ENCODE results near the gene RPTOR.

RPTOR gene

GRCh38 chr17:80855948-80856862 lies 311.6 kb downstream of the RPTOR start:
- DNase-seq: no peak

- no peak for DNase-seq
Observed at GRCh38 chr17:80856863-80857755, 312.5 kb downstream of the RPTOR start.

- no peak for DNase-seq
Observed at GRCh38 chr17:80857756-80858171, 313.1 kb downstream of the RPTOR start.

GRCh38 chr17:80858301-80859001 lies 313.8 kb downstream of the RPTOR start:
- DNase-seq: no peak

GRCh38 chr17:80859002-80859941 lies 314.6 kb downstream of the RPTOR start:
- peak; percentile 57 for DNase-seq

GRCh38 chr17:80860101-80860671 lies 315.5 kb downstream of the RPTOR start:
- DNase-seq: no peak

GRCh38 chr17:80860703-80861417 lies 316.2 kb downstream of the RPTOR start:
- DNase-seq: no peak

- no peak for DNase-seq
Observed at GRCh38 chr17:80861418-80861815, 316.8 kb downstream of the RPTOR start.

GRCh38 chr17:80861892-80862291 lies 317.3 kb downstream of the RPTOR start:
- peak; percentile 81 for DNase-seq

GRCh38 chr17:80862481-80862961 lies 317.9 kb downstream of the RPTOR start:
- no peak for DNase-seq

- DNase-seq: no peak
Observed at GRCh38 chr17:80862978-80863377, 318.3 kb downstream of the RPTOR start.

- DNase-seq: no peak
Observed at GRCh38 chr17:80863626-80864025, 319.0 kb downstream of the RPTOR start.

GRCh38 chr17:80864751-80865150 lies 320.1 kb downstream of the RPTOR start:
- no peak for DNase-seq

- DNase-seq: peak; percentile 71
Observed at GRCh38 chr17:80866050-80866793, 321.6 kb downstream of the RPTOR start.

- no peak for DNase-seq
Observed at GRCh38 chr17:80868022-80868609, 323.5 kb downstream of the RPTOR start.

- DNase-seq: no peak
Observed at GRCh38 chr17:80869481-80870145, 325.0 kb downstream of the RPTOR start.

- no peak for DNase-seq
Observed at GRCh38 chr17:80870401-80870800, 325.8 kb downstream of the RPTOR start.

- no peak for DNase-seq
Observed at GRCh38 chr17:80871341-80871740, 326.7 kb downstream of the RPTOR start.

- no peak for DNase-seq
Observed at GRCh38 chr17:80872001-80872500, 327.4 kb downstream of the RPTOR start.

All from NCI-H1694 treated with DMSO at 0.1 percent for 48 hours (cell line).